Right atrium auricular region (tissue), 2 donors: ENCODE results near the gene MTOR. TPM values are rescaled to one million over a fixed set of nuclear protein-coding genes. Genes with fewer than 3 reads are reported as not detected.

Source experiments
- DNase-seq: peaks from one replicate; pipeline ENCODE4 v3.0.0-alpha.2; 2019; ENCODE audit warnings: low spot score
- H3K27ac ChIP-seq, 2 donors: fragments of 200-600 bp; sonication (generic); 1 replicate in 1 of 2; 2 replicates in 1 of 2; pipeline ENCODE4 v1.5.1; 2016 to 2019
- H3K27me3 ChIP-seq, 2 donors: fragments of 200-600 bp; sonication (generic); one replicate each; pipeline versions ENCODE4 v1.5.1 to v1.6.0; 2017 to 2019
- H3K36me3 ChIP-seq: fragments of 200-600 bp; sonication (generic); one replicate; pipeline ENCODE4 v1.5.1; 2016
- H3K4me1 ChIP-seq, 2 donors: fragments of 200-600 bp; sonication (generic); one replicate each; pipeline versions ENCODE4 v1.5.1 to v1.6.0; 2017 to 2019
- H3K4me3 ChIP-seq, 2 donors: fragments of 200-600 bp; sonication (generic); 1 replicate in 1 of 2; 2 replicates in 1 of 2; pipeline ENCODE4 v1.5.1; 2017 to 2019; ENCODE audit warnings: mild to moderate bottlenecking in 1 of 2, moderate library complexity in 1 of 2
- H3K9me3 ChIP-seq, 2 donors: fragments of 200-600 bp; sonication (generic); one replicate each; pipeline ENCODE4 v1.5.1; 2019
- total RNA-seq, 2 donors: library from RNA; depleted of rRNA; stranded (reverse); fragments of >200 nt; gene quantifications; one replicate each; pipeline ENCODE4 v1.1.0, GENCODE V29; 2016
- TF ChIP-seq, protein P1 (sequence below), 2 donors: fragments of 200-600 bp; sonication (generic); IDR thresholded peaks; one replicate each; pipeline ENCODE4 v1.5.1; 2019; ENCODE audit warnings: antibody characterized with exemption in 2 of 2

The MTOR gene
- total RNA-seq, 2 donors from 2014 or later = 28.1 to 36.0 TPM

DNA sequence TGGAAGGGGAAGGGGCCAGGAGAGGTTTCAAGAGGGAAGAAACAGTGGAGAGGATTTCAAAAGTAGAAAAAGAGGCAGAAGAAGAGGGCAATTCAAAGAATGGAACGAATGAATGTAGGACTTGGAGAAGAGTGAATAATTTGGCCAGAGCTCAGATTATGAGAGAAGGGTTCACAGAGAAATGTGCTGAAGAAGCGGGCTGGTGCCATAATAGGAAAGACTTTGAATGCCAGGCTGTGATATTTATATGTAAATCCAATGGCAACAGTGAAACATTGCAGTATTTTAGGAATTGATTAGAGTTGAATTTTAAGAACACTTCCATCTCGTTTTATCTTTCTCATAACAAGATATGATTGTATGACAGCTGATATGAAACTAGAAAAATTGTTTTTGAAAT is 109.2 kb downstream of the MTOR start:
- H3K36me3 ChIP-seq = peaks cover 25% of the 10 kb centered on the region
- H3K4me1 ChIP-seq = peaks cover 0 to 43% of the 10 kb centered on the region in 2 donors
- H3K9me3 ChIP-seq = no peaks in the 10 kb centered on the region
- TF ChIP-seq, protein P1, sequence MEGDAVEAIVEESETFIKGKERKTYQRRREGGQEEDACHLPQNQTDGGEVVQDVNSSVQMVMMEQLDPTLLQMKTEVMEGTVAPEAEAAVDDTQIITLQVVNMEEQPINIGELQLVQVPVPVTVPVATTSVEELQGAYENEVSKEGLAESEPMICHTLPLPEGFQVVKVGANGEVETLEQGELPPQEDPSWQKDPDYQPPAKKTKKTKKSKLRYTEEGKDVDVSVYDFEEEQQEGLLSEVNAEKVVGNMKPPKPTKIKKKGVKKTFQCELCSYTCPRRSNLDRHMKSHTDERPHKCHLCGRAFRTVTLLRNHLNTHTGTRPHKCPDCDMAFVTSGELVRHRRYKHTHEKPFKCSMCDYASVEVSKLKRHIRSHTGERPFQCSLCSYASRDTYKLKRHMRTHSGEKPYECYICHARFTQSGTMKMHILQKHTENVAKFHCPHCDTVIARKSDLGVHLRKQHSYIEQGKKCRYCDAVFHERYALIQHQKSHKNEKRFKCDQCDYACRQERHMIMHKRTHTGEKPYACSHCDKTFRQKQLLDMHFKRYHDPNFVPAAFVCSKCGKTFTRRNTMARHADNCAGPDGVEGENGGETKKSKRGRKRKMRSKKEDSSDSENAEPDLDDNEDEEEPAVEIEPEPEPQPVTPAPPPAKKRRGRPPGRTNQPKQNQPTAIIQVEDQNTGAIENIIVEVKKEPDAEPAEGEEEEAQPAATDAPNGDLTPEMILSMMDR (IDR thresholded peaks at IDR 0.05) = no peak
- no peak overlapping the region for H3K4me3 ChIP-seq
- no peak overlapping the region for H3K27ac ChIP-seq
- no peak for DNase-seq
- H3K27me3 ChIP-seq = no peaks in the 10 kb centered on the region

DNA sequence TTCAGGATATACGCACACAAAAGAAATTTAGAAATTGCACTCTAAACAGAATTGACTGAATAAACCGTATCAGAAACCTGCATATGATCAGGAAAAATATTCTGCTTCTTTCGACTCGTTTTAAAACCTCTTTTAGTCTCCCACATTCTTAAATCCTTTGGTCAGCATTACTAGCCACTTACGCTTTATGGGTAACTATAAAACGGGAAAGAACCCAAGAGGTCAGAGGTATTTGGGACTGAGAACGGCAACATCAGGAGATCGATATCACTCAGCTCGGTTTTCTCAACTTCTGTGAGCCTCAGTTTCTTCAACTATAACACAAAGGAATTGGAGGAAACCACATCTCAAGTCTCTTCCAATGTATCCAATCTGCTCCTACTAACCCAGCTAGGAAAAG is 109.6 kb downstream of the MTOR start:
- no peak for DNase-seq
- Histone ChIP-seq H3K36me3 (peaks cover 28% of the 10 kb centered on the region), H3K27me3 (no peaks in the 10 kb centered on the region), H3K4me1 (peaks cover 0 to 39% of the 10 kb centered on the region in 2 donors), H3K9me3 (no peaks in the 10 kb centered on the region), H3K4me3 (no peak overlapping the region), H3K27ac (no peak overlapping the region)
- TF ChIP-seq, protein P1 (IDR thresholded peaks at IDR 0.05) = no peak

DNA sequence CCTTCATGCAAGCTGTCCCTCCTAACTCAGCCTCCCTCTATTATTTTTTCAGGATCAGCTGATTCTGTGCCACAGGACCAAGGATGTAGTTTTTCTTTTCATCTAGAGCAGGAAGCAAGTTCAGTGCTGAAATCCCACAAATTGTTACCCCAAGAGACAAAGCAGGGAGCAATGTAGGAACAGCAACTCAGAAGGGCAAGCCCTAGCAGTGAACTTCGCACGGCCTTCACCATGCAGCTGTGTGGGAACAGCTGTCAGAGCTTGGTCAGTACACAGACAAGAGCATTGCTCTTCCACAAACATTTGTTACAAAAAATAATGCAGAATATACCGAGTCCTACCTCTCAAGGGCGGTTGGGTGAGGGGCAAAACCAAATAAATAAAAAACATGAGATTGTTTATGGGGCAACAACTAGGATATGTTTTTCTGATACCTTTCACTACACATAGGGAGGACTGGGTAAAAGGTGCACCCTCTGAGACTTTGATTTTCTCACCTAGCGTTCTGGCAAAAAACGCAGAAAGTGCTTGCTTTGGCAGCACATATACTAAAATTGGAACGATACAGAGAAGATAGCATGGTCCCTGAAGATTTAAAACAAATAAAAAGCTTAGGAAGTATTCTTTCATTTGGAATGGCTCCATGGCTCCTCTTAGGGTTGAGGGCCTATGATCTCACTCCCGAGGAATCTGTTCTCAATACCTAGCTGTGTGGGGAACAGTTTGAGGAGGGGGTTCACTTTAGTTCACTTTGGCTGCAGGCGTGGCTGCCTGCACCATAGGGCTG is 110.3 kb downstream of the MTOR start:
- no peak for DNase-seq
- TF ChIP-seq, protein P1 (IDR thresholded peaks at IDR 0.05) = no peak

DNA sequence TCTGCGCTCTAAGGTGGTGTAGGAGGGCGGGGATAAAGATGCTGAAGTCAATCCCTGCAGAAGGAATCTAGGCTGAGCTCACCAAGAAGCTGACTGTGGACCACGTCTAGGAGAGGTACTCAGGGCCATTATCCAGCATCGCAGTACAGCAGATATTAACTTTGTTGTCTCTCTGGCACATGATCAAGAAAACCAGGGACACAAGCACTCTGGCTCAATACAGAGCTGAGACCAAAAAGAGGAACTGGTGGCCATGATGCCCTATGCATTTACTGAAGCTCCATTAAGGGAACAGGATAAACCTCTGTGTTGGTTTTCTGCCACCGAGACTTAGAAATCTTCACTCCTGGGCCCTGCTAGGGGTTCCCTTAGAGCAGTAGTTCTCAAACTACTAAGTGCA is 111.2 kb downstream of the MTOR start:
- no peaks in the 10 kb centered on the region for H3K27me3 ChIP-seq
- TF ChIP-seq, protein P1 (IDR thresholded peaks at IDR 0.05) = no peak
- H3K4me3 ChIP-seq = no peak overlapping the region
- no peak for DNase-seq
- peaks cover 0 to 29% of the 10 kb centered on the region in 2 donors for H3K4me1 ChIP-seq
- peaks cover 27% of the 10 kb centered on the region for H3K36me3 ChIP-seq
- H3K27ac ChIP-seq = no peak overlapping the region
- no peaks in the 10 kb centered on the region for H3K9me3 ChIP-seq

More for the DNA sequence above, 110.3 kb downstream of the MTOR start:
- Histone ChIP-seq H3K27ac (no peak overlapping the region), H3K36me3 (peaks cover 28% of the 10 kb centered on the region), H3K4me1 (peaks cover 0 to 32% of the 10 kb centered on the region in 2 donors), H3K9me3 (no peaks in the 10 kb centered on the region), H3K27me3 (no peaks in the 10 kb centered on the region), H3K4me3 (no peak overlapping the region)

DNA sequence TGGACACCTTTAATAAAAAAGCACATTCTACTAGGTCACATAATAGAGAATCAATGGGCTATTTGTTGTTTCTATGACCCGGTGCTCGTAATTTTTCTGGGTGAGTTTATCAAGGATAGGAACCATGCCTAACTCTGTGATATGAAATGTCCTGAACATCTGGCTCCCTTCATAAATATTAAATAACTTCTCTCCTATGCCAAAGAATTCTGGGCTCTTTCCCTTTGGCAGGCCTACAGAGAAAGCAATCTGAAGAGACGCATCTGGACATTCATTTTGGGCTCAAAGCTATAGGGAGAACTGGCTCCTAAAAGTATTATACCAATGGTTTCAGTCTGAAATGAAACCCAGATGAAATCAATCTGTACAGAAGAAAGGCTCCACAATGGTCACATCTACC is 112.0 kb downstream of the MTOR start:
- Histone ChIP-seq H3K36me3 (peaks cover 34% of the 10 kb centered on the region), H3K27me3 (no peaks in the 10 kb centered on the region), H3K4me3 (no peak overlapping the region), H3K9me3 (no peaks in the 10 kb centered on the region), H3K27ac (no peak overlapping the region), H3K4me1 (peaks cover 0 to 29% of the 10 kb centered on the region in 2 donors)
- TF ChIP-seq, protein P1 (IDR thresholded peaks at IDR 0.05) = no peak
- DNase-seq = no peak
